H9 (cell line): ENCODE measurements around the gene RIPK4. TPM values are rescaled to one million over a fixed set of nuclear protein-coding genes. Genes with fewer than 3 reads are reported as not detected.

ENCODE experiments used
- DNase-seq: peaks from one replicate; pipeline ENCODE4 v3.0.0-alpha.2; 2017
- H2AFZ ChIP-seq: one replicate; pipeline ENCODE4 v1.6.1; 2013; ENCODE audit warnings: mild to moderate bottlenecking, low read length, control low read depth, moderate library complexity
- H2AK5ac ChIP-seq: 2 replicates; pipeline ENCODE4 v1.6.1; 2013; ENCODE audit warnings: low read length, control low read depth, mixed read lengths; ENCODE audit not compliant: insufficient read length
- H2BK120ac ChIP-seq: one replicate; pipeline ENCODE4 v1.6.1; 2013; ENCODE audit warnings: low read depth, mild to moderate bottlenecking, low read length, control low read depth, inconsistent platforms; ENCODE audit not compliant: poor library complexity, severe bottlenecking
- H2BK12ac ChIP-seq: 2 replicates; pipeline ENCODE4 v1.6.1; 2013; ENCODE audit warnings: low read length, control low read depth, mixed read lengths, low read depth; ENCODE audit not compliant: insufficient read length
- H2BK15ac ChIP-seq: 2 replicates; pipeline ENCODE4 v1.6.1; 2013; ENCODE audit warnings: low read depth, low read length, control low read depth
- H2BK20ac ChIP-seq: one replicate; pipeline ENCODE4 v1.6.1; 2013; ENCODE audit warnings: low read depth, mild to moderate bottlenecking, low read length, control low read depth, inconsistent platforms; ENCODE audit not compliant: poor library complexity, severe bottlenecking
- H2BK5ac ChIP-seq: 2 replicates; pipeline ENCODE4 v1.6.1; 2013; ENCODE audit warnings: low read length, control low read depth, mixed read lengths; ENCODE audit not compliant: insufficient read length
- H3K14ac ChIP-seq: 2 replicates; pipeline ENCODE4 v1.6.1; 2013; ENCODE audit warnings: low read length, control low read depth; ENCODE audit not compliant: insufficient read depth
- H3K18ac ChIP-seq: 2 replicates; pipeline ENCODE4 v1.6.1; 2013; ENCODE audit warnings: low read depth, mild to moderate bottlenecking, mixed read lengths, low read length, control low read depth; ENCODE audit not compliant: insufficient read length
- H3K23ac ChIP-seq: 2 replicates; pipeline ENCODE4 v1.6.1; 2013; ENCODE audit warnings: low read length, control low read depth, mixed read lengths, low read depth; ENCODE audit not compliant: insufficient read length
- H3K23me2 ChIP-seq: 2 replicates; pipeline ENCODE4 v1.6.1; 2013; ENCODE audit warnings: low read depth, mild to moderate bottlenecking, mixed read lengths, low read length, control low read depth; ENCODE audit not compliant: insufficient read length, poor library complexity, severe bottlenecking
- H3K27ac ChIP-seq: 2 replicates; pipeline ENCODE4 v1.5.1; 2013; ENCODE audit warnings: low read length, control low read depth, mixed read lengths, low read depth; ENCODE audit not compliant: insufficient read length
- H3K27me3 ChIP-seq: 2 replicates; pipeline ENCODE4 v1.6.1; 2013; ENCODE audit warnings: low read length, control low read depth, inconsistent platforms; ENCODE audit not compliant: insufficient read depth
- H3K4ac ChIP-seq: 2 replicates; pipeline ENCODE4 v1.6.1; 2013; ENCODE audit warnings: low read depth, mild to moderate bottlenecking, control low read depth, inconsistent platforms, low read length, moderate library complexity
- H3K4me1 ChIP-seq: 2 replicates; pipeline ENCODE4 v1.6.1; 2013; ENCODE audit warnings: low read length, control low read depth, inconsistent platforms; ENCODE audit not compliant: insufficient read depth
- H3K4me2 ChIP-seq: 2 replicates; pipeline ENCODE4 v1.6.1; 2013; ENCODE audit warnings: low read length, control low read depth, mixed read lengths; ENCODE audit not compliant: insufficient read length, insufficient read depth
- H3K56ac ChIP-seq: 2 replicates; pipeline ENCODE4 v1.6.1; 2013; ENCODE audit warnings: low read depth, mild to moderate bottlenecking, mixed read lengths, low read length, control low read depth; ENCODE audit not compliant: insufficient read length
- H3K79me1 ChIP-seq: 2 replicates; pipeline ENCODE4 v1.6.1; 2013; ENCODE audit warnings: low read depth, mild to moderate bottlenecking, moderate library complexity, low read length, control low read depth, inconsistent platforms; ENCODE audit not compliant: insufficient read depth, poor library complexity, severe bottlenecking
- H3K79me2 ChIP-seq: 2 replicates; pipeline ENCODE4 v1.6.1; 2013; ENCODE audit warnings: low read length, control low read depth, inconsistent platforms; ENCODE audit not compliant: insufficient read depth
- H3K9ac ChIP-seq: 2 replicates; pipeline ENCODE4 v1.6.1; 2013; ENCODE audit warnings: low read length, control low read depth, mixed read lengths; ENCODE audit not compliant: insufficient read length; ENCODE audit errors: extremely low read depth
- H3K9me3 ChIP-seq: one replicate; pipeline ENCODE4 v1.6.1; 2013; ENCODE audit warnings: low read depth, low read length, inconsistent platforms; ENCODE audit not compliant: control insufficient read depth
- H3T11ph ChIP-seq: one replicate; pipeline ENCODE4 v1.6.1; 2013; ENCODE audit warnings: mild to moderate bottlenecking, low read length, control low read depth, inconsistent platforms
- H4K20me1 ChIP-seq: one replicate; pipeline ENCODE4 v1.6.1; 2013; ENCODE audit not compliant: control insufficient read depth, insufficient read length, insufficient read depth
- H4K5ac ChIP-seq: 2 replicates; pipeline ENCODE4 v1.6.1; 2013; ENCODE audit warnings: low read depth, mild to moderate bottlenecking, mixed read lengths, low read length, control low read depth; ENCODE audit not compliant: insufficient read length
- H4K8ac ChIP-seq: replicated peaks from 2 replicates; pipeline ENCODE4 v1.6.1; 2013; ENCODE audit warnings: low read length, control low read depth, mixed read lengths, low read depth; ENCODE audit not compliant: insufficient read length
- H4K91ac ChIP-seq: 2 replicates; pipeline ENCODE4 v1.6.1; 2013; ENCODE audit warnings: low read depth, mild to moderate bottlenecking, moderate library complexity, mixed read lengths, low read length, control low read depth; ENCODE audit not compliant: insufficient read length
- H3K27ac Mint-ChIP-seq, 3 experiments: 2 replicates in 2 of 3; 3 replicates in 1 of 3; pipeline ENCODE4 v1.8.0; 2020 to 2021; ENCODE audit warnings: mixed read lengths in 3 of 3, mild to moderate bottlenecking in 1 of 3, moderate library complexity in 1 of 3
- H3K27me3 Mint-ChIP-seq: 2 replicates; pipeline ENCODE4 v1.8.0; 2021; ENCODE audit warnings: low read depth, mild to moderate bottlenecking, moderate library complexity, mixed read lengths
- H3K36me3 Mint-ChIP-seq, 3 experiments: 2 replicates in 2 of 3; 3 replicates in 1 of 3; pipeline ENCODE4 v1.8.0; 2020 to 2021; ENCODE audit warnings: low read depth in 3 of 3, mixed read lengths in 3 of 3; ENCODE audit not compliant: insufficient read depth in 1 of 3
- H3K4me1 Mint-ChIP-seq, 2 experiments: 2 replicates each; pipeline ENCODE4 v1.8.0; 2020; ENCODE audit warnings: mixed read lengths in 2 of 2
- H3K4me3 Mint-ChIP-seq, 2 experiments: 2 replicates in 1 of 2; 3 replicates in 1 of 2; pipeline ENCODE4 v1.8.0; 2020 to 2021; ENCODE audit warnings: mild to moderate bottlenecking in 2 of 2, mixed read lengths in 2 of 2, moderate library complexity in 1 of 2
- H3K9me3 Mint-ChIP-seq, 2 experiments: 2 replicates in 1 of 2; 3 replicates in 1 of 2; pipeline ENCODE4 v1.8.0; 2020; ENCODE audit warnings: mild to moderate bottlenecking in 2 of 2, mixed read lengths in 2 of 2, moderate library complexity in 1 of 2
- WGBS: extraction: QIAGEN DNeasy Blood & Tissue Kit; methylation state at CpG from one replicate; pipeline ENCODE4 v1.1.7; 2013; ENCODE audit warnings: missing lambda C conversion rate, low lambda C conversion rate, mixed read lengths; ENCODE audit not compliant: insufficient read length; ENCODE audit errors: extremely low coverage; 5-methylcytosine and 5-hydroxymethylcytosine counted together
- total RNA-seq: library from RNA; stranded (reverse); gene quantifications from 2 replicates; pipeline ENCODE4 v1.2.1, GENCODE V29; 2021
- TF ChIP-seq, protein P1 (sequence below): fragments of 200-600 bp; sonication (generic); conservative IDR thresholded peaks from 3 replicates; pipeline ENCODE4 v1.8.0; 2021; ENCODE audit warnings: antibody characterized with exemption, mild to moderate bottlenecking

The RIPK4 gene
- total RNA-seq, 1 experiment from 2014 or later: 2.9 TPM

DNA sequence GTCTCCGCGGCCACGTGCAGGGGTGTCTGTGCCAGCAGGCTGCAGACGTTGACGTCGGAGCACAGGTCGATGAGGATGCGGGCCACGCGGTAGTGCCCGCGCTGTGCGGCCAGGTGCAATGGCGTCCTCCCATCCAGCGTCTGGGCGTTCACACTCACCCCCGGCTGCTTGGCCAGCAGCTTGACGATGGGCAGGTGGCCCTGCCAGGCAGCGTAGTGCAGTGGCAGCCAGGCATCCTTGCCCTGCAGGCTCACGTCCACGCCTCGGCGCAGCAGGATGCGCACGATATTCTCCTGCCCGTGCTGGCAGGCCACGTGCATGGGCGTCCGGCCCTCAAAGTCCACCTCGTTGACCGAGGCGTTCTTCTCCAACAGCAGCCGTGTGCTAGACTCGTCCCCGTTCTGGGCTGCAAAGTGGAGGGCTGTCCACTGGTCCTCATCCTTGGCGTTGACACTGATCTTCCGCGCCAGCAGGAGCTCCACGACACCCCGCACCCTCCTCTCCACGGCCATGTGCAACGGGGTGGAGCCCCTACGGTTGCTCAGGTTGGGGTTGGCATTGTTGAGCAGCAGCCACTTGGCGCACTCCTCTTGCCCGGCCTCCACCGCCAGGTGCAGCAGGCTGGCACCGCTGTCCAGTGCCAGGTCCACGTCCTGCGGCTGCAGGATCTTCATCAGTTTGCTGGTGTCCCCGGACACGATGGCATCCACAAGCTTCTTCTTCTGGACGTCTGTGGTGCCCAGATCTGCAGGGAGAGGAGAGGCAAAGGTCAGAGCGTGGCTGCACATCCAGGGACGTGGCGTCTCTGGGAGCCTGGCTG lies 25.4 kb downstream of the RIPK4 start:
- Mint-ChIP-seq H3K27me3 (peaks cover 2% of the 10 kb centered on the region; the same call in 1 of the 2 replicates), H3K9me3 (peaks cover 22 to 23% of the 10 kb centered on the region in 2 experiments), H3K27ac (no peak overlapping the region; a peak in 1 of 7 replicates), H3K4me1 (peaks cover 9 to 19% of the 10 kb centered on the region in 2 experiments), H3K36me3 (peaks cover 42 to 60% (median 44%) of the 10 kb centered on the region in 3 experiments), H3K4me3 (no peak overlapping the region)
- H3K9me3 ChIP-seq: peaks cover 11% of the 10 kb centered on the region
- no peak overlapping the region for H3K23ac ChIP-seq
- no peak overlapping the region for H3K9ac ChIP-seq
- no peak for DNase-seq
- no peaks in the 10 kb centered on the region for H3K79me1 ChIP-seq
- no peaks in the 10 kb centered on the region; the same call in 1 of the 2 replicates for H3K27me3 ChIP-seq
- H3K23me2 ChIP-seq: no peaks in the 10 kb centered on the region
- H3K27ac ChIP-seq: no peak overlapping the region
- no peaks in the 10 kb centered on the region for H4K20me1 ChIP-seq
- no peaks in the 10 kb centered on the region for H3K4me1 ChIP-seq
- no peak overlapping the region for H2BK20ac ChIP-seq
- no peak overlapping the region for H2BK15ac ChIP-seq
- no peak overlapping the region for H2AFZ ChIP-seq
- no peak overlapping the region for H2BK12ac ChIP-seq
- H4K5ac ChIP-seq: no peak overlapping the region
- no peak overlapping the region for H2BK5ac ChIP-seq
- H3K14ac ChIP-seq: no peak overlapping the region
- H3K4ac ChIP-seq: no peak overlapping the region
- no peak overlapping the region for H4K91ac ChIP-seq
- H2BK120ac ChIP-seq: no peak overlapping the region
- TF ChIP-seq, protein P1, sequence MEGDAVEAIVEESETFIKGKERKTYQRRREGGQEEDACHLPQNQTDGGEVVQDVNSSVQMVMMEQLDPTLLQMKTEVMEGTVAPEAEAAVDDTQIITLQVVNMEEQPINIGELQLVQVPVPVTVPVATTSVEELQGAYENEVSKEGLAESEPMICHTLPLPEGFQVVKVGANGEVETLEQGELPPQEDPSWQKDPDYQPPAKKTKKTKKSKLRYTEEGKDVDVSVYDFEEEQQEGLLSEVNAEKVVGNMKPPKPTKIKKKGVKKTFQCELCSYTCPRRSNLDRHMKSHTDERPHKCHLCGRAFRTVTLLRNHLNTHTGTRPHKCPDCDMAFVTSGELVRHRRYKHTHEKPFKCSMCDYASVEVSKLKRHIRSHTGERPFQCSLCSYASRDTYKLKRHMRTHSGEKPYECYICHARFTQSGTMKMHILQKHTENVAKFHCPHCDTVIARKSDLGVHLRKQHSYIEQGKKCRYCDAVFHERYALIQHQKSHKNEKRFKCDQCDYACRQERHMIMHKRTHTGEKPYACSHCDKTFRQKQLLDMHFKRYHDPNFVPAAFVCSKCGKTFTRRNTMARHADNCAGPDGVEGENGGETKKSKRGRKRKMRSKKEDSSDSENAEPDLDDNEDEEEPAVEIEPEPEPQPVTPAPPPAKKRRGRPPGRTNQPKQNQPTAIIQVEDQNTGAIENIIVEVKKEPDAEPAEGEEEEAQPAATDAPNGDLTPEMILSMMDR: no peak
- no CpG with 5 or more reads among the region's 55 CpGs for WGBS
- no peaks in the 10 kb centered on the region for H3K79me2 ChIP-seq
- no peak overlapping the region for H3K4me2 ChIP-seq
- H4K8ac ChIP-seq: no peak overlapping the region
- H3K18ac ChIP-seq: no peak overlapping the region
- H2AK5ac ChIP-seq: no peak overlapping the region
- H3T11ph ChIP-seq: no peak overlapping the region
- H3K56ac ChIP-seq: no peak overlapping the region
